ENCODE results near the gene CRX.
"Not testable (repeated sequence)": the region's sequence is repeated elsewhere in the genome, so short reads cannot be mapped to it uniquely, and the experiment has no call there.

Gene CRX

GRCh38 chr19:47821460-47822020 is at the start of gene CRX:
Gene CRX (plus strand): TSS chr19:47821937. CDS start chr19:47834444, 12,507 bp downstream.
- DNase-seq = no peak

- peak; percentile 99 for DNase-seq
These were observed 45.2 kb upstream of the CRX start for GRCh38 chr19:47776568-47776967.

GRCh38 chr19:47777245-47778048 is 44.3 kb upstream of the CRX start:
- DNase-seq = not testable (repeated sequence)

- DNase-seq = peak; percentile 56
These were observed 43.4 kb upstream of the CRX start, which contains the start of gene SELENOW for GRCh38 chr19:47778049-47778953. Gene SELENOW (plus strand): TSS chr19:47778703. CDS start chr19:47778786, 83 bp downstream.

GRCh38 chr19:47778954-47779351 is 42.8 kb upstream of the CRX start:
- DNase-seq = no peak

GRCh38 chr19:47779524-47780214 is 42.1 kb upstream of the CRX start:
- DNase-seq = no peak

- no peak for DNase-seq
These were observed 41.6 kb upstream of the CRX start for GRCh38 chr19:47780215-47780551.

GRCh38 chr19:47781590-47782262 is 40.0 kb upstream of the CRX start:
- DNase-seq = no peak

- DNase-seq = no peak
These were observed 35.2 kb upstream of the CRX start for GRCh38 chr19:47786566-47786965.

- DNase-seq = not testable (repeated sequence)
These were observed 34.4 kb upstream of the CRX start for GRCh38 chr19:47787307-47787706.

- not testable (repeated sequence) for DNase-seq
These were observed 31.9 kb upstream of the CRX start for GRCh38 chr19:47789811-47790210.

- DNase-seq = no peak
These were observed 31.3 kb upstream of the CRX start for GRCh38 chr19:47790398-47790814.

GRCh38 chr19:47792616-47793015 is 29.1 kb upstream of the CRX start:
- DNase-seq = no peak

- no peak for DNase-seq
These were observed 27.2 kb upstream of the CRX start for GRCh38 chr19:47794526-47794925.

GRCh38 chr19:47796785-47797184 is 25.0 kb upstream of the CRX start:
- no peak for DNase-seq

GRCh38 chr19:47797996-47798903 is 23.5 kb upstream of the CRX start:
- no peak for DNase-seq

GRCh38 chr19:47798904-47799266 is 22.9 kb upstream of the CRX start:
- no peak for DNase-seq

- no peak for DNase-seq
These were observed 20.5 kb upstream of the CRX start for GRCh38 chr19:47801270-47801669.

- DNase-seq = no peak
These were observed 19.2 kb upstream of the CRX start for GRCh38 chr19:47802521-47803043.

GRCh38 chr19:47803148-47803547 is 18.6 kb upstream of the CRX start:
- DNase-seq = not testable (repeated sequence)

- not testable (repeated sequence) for DNase-seq
These were observed 18.1 kb upstream of the CRX start for GRCh38 chr19:47803671-47804070.

All from NCI-H1436 treated with DMSO at 0.1 percent for 48 hours (cell line).